ENCODE measurements around the gene INSIG2. TPM values are rescaled to one million over a fixed set of nuclear protein-coding genes. Genes with fewer than 3 reads are reported as not detected.

Gene INSIG2
- total RNA-seq, 4 donors from 2014 or later, result 3.6 to 42.4 (median 25.8) TPM

DNA sequence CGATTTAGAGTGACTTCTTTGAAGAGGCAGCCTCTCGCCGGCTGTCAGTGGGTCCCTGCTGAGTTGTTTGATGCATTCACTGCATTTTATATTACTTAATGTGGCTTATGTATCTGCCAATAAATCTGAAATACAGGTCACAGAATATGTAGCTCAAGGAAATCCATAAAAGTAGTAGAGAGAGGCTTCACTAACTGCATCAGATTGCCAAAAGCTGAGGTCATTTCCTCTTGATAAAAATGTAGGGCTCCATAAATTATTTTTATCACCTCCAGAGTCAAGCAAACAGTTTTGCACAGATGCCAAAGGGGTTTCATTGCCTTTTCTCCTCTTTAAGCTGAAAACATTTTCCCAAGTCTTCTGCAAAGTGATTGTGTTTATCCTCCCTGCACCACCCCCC lies 37.9 kb upstream of the INSIG2 start:
- H3K4me3 ChIP-seq, result no peak overlapping the region
- intact Hi-C loops (cut with DNase I; ENCODE audit: low total_unique reads), result no loop called here
- no peaks in the 10 kb centered on the region for H3K27me3 ChIP-seq
- H3K36me3 ChIP-seq, result no peaks in the 10 kb centered on the region
- H3K9me3 ChIP-seq, result no peaks in the 10 kb centered on the region
- no peak overlapping the region for H3K27ac ChIP-seq
- TF ChIP-seq POLR2A (IDR thresholded peaks at IDR 0.05), result no peak
- TF ChIP-seq, protein P1, sequence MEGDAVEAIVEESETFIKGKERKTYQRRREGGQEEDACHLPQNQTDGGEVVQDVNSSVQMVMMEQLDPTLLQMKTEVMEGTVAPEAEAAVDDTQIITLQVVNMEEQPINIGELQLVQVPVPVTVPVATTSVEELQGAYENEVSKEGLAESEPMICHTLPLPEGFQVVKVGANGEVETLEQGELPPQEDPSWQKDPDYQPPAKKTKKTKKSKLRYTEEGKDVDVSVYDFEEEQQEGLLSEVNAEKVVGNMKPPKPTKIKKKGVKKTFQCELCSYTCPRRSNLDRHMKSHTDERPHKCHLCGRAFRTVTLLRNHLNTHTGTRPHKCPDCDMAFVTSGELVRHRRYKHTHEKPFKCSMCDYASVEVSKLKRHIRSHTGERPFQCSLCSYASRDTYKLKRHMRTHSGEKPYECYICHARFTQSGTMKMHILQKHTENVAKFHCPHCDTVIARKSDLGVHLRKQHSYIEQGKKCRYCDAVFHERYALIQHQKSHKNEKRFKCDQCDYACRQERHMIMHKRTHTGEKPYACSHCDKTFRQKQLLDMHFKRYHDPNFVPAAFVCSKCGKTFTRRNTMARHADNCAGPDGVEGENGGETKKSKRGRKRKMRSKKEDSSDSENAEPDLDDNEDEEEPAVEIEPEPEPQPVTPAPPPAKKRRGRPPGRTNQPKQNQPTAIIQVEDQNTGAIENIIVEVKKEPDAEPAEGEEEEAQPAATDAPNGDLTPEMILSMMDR (IDR thresholded peaks at IDR 0.05), result no peak
- no peak for DNase-seq
- H3K4me1 ChIP-seq, result no peaks in the 10 kb centered on the region

DNA sequence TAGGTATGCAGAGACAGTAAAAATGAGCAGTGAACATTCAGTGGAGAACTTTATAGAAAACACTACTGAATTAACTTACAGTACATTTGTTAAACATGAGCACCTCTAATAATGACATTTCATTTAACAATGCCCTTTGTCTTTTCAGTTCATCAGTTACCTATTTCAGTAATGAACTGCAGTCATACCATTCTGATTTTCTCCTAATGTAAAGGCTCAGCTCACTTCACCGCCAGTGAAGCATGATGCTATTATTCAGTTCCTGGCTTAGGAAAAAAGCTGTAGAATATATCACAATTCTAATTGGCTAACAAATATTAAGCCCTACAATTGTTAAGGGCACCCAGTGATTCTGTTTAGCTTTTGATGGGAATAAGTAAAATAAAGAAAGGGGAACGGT lies 37.3 kb upstream of the INSIG2 start:
- intact Hi-C loops (cut with DNase I; ENCODE audit: low total_unique reads), result no loop called here
- TF ChIP-seq, protein P1 (IDR thresholded peaks at IDR 0.05), result no peak
- TF ChIP-seq POLR2A (IDR thresholded peaks at IDR 0.05), result no peak
- no peaks in the 10 kb centered on the region for H3K4me1 ChIP-seq
- H3K9me3 ChIP-seq, result no peaks in the 10 kb centered on the region
- H3K4me3 ChIP-seq, result no peak overlapping the region
- no peaks in the 10 kb centered on the region for H3K36me3 ChIP-seq
- no peaks in the 10 kb centered on the region for H3K27me3 ChIP-seq
- no peak overlapping the region for H3K27ac ChIP-seq
- DNase-seq, result no peak

DNA sequence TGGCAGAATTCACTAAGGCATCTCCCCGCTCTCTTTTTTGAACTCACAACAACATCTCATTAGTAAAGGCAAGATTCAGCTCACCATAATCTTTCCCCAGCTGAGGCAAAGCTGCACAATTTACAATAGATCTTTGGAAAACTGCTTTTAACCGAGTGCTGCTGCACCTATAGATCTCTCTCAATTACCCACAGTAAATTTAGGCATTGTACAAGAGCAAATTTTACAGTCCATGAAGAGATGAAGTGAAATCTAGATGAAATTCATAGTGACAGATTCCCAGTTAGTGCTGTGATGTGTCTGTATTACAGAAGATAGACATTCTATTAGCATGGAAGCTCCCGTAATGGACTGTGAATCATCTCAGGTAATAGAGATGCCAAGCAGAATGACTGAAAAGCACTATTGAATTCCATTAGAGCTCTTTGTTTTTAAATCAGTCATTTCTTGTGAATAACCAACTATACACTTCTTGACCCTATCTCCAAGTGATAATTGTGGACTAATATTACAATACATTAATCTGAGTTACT lies 36.4 kb upstream of the INSIG2 start:
- DNase-seq, result no peak
- Histone ChIP-seq H3K27me3 (no peaks in the 10 kb centered on the region), H3K36me3 (no peaks in the 10 kb centered on the region), H3K4me1 (no peaks in the 10 kb centered on the region), H3K4me3 (no peak overlapping the region), H3K9me3 (no peaks in the 10 kb centered on the region), H3K27ac (no peak overlapping the region)
- intact Hi-C loops (cut with DNase I; ENCODE audit: low total_unique reads), result no loop called here
- no peak for TF ChIP-seq POLR2A (IDR thresholded peaks at IDR 0.05)
- TF ChIP-seq, protein P1 (IDR thresholded peaks at IDR 0.05), result no peak

DNA sequence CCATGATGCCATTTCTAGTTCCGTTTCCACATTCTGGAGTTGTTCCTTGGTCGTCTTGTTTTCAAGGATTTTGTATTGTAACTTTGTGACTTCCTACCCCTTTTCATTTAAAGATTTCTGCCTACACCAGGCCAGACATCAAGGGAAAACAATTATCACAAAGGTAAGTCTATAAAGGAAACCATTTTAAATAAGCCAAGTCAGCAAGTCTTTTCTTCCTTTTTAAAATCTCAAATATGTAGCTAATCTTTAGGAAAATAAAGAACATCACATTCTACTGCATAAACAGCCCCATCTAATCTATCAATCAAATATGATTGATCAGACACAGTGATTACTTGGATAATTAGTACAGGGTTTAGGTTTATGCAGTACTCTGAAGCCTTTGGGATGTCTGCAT lies 35.8 kb upstream of the INSIG2 start:
- DNase-seq, result no peak
- intact Hi-C loops (cut with DNase I; ENCODE audit: low total_unique reads), result no loop called here

DNA sequence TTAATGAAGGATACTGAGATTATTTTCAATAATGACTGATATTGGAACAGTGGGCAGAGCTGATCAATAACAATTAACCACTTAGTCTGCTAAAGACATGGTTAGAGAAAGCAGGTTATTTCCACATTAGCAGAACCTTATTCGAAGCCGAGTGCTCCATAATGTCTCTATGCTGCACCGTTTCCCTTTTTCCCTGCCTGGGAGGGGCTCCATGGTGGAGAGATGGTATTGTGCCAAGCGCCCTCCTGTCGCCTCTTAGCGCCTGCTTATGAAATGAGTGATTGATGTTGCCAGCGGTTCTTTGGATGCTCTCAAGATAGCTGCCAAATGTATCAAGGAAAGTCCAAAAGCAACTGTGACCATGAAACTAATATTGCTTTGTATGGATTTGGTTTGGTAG lies 34.6 kb upstream of the INSIG2 start:
- no peak for DNase-seq
- TF ChIP-seq POLR2A (IDR thresholded peaks at IDR 0.05), result no peak
- TF ChIP-seq, protein P1 (IDR thresholded peaks at IDR 0.05), result no peak
- H3K27ac ChIP-seq, result no peak overlapping the region
- H3K27me3 ChIP-seq, result no peaks in the 10 kb centered on the region
- no peaks in the 10 kb centered on the region for H3K4me1 ChIP-seq
- H3K9me3 ChIP-seq, result no peaks in the 10 kb centered on the region
- intact Hi-C loops (cut with DNase I; ENCODE audit: low total_unique reads), result no loop called here
- no peaks in the 10 kb centered on the region for H3K36me3 ChIP-seq
- no peak overlapping the region for H3K4me3 ChIP-seq

More for the DNA sequence above, 35.8 kb upstream of the INSIG2 start:
- no peaks in the 10 kb centered on the region for H3K9me3 ChIP-seq
- H3K4me1 ChIP-seq, result no peaks in the 10 kb centered on the region
- no peak overlapping the region for H3K4me3 ChIP-seq
- H3K27me3 ChIP-seq, result no peaks in the 10 kb centered on the region
- no peak overlapping the region for H3K27ac ChIP-seq
- TF ChIP-seq POLR2A (IDR thresholded peaks at IDR 0.05), result no peak
- TF ChIP-seq, protein P1 (IDR thresholded peaks at IDR 0.05), result no peak
- no peaks in the 10 kb centered on the region for H3K36me3 ChIP-seq

Measured in uterus (tissue), 4 donors.